ENCODE results near the gene KCNJ14. TPM values are rescaled to one million over a fixed set of nuclear protein-coding genes. Genes with fewer than 3 reads are reported as not detected.

KCNJ14 gene
- total and polyA plus RNA-seq, 2 of the 8 experiments (the other 6 are each of a cell fraction or from before 2014, with no cell fraction given): 0.45 to 0.89 TPM

- TF ChIP-seq ATF3 (IDR thresholded peaks at IDR 0.05; ENCODE audit: insufficient read depth, low read depth, low read length) (peak; percentile 59; the same call in 1 of the 2 replicates), POU5F1 (IDR thresholded peaks at IDR 0.05; ENCODE audit: low read depth, low read length) (no peak), CEBPB (IDR thresholded peaks at IDR 0.05; ENCODE audit: low read depth, low read length) (no peak), JUN (IDR thresholded peaks at IDR 0.05; ENCODE audit: low read depth, low read length) (no peak), CBX5 (IDR thresholded peaks at IDR 0.05; ENCODE audit: low read depth, low read length) (no peak), POLR2AphosphoS5 (IDR thresholded peaks at IDR 0.05; ENCODE audit: low read depth, low read length) (peak; percentile 37; the same call in 1 of the 2 replicates), RXRA (IDR thresholded peaks at IDR 0.05; ENCODE audit: insufficient read depth, low read depth, low read length) (no peak), RBBP5 (IDR thresholded peaks at IDR 0.05; ENCODE audit: borderline replicate concordance, low read depth, low read length) (no peak; the same call in 1 of the 2 replicates), KDM5A (IDR thresholded peaks at IDR 0.05; ENCODE audit: low read length) (no peak), EP300 (IDR thresholded peaks at IDR 0.05; ENCODE audit: borderline replicate concordance in 1 of 2, low read depth in 2 of 2, low read length in 2 of 2) (0 out of 3 replicates have a peak, but pooled peaks of 1 of the 2 experiments have one; percentile 7), CREB1 (IDR thresholded peaks at IDR 0.05) (peak; percentile 43; the same call in 1 of the 2 replicates), SP1 (IDR thresholded peaks at IDR 0.05; ENCODE audit: low read depth, low read length) (peak; percentile 89)
Observed at GRCh38 chr19:48501494-48502349, 46.3 kb downstream of the KCNJ14 start (continued).

Data from H1 (cell line).